HuH-7.5 (cell line): ENCODE measurements around the gene ETAA1.

ENCODE experiments used
- DNase-seq: peaks from one replicate; pipeline ENCODE4 v3.0.0; 2011; ENCODE audit warnings: low spot score

ETAA1 gene

GRCh38 chr2:67397143-67397986 is at the start of gene ETAA1:
ETAA1 (plus strand) TSS chr2:67397333; CDS start chr2:67397449, 116 bp downstream.
- peak; percentile 82 for DNase-seq

- DNase-seq = no peak
These were observed 30.2 kb upstream of the ETAA1 start for GRCh38 chr2:67366832-67367412.

- DNase-seq = no peak
These were observed 22.7 kb upstream of the ETAA1 start for GRCh38 chr2:67374481-67374880.

GRCh38 chr2:67374949-67375348 is 22.2 kb upstream of the ETAA1 start:
- DNase-seq = no peak

GRCh38 chr2:67378555-67378954 is 18.6 kb upstream of the ETAA1 start:
- DNase-seq = no peak

- no peak for DNase-seq
These were observed 18.1 kb upstream of the ETAA1 start for GRCh38 chr2:67379048-67379447.

GRCh38 chr2:67384123-67384822 is 12.9 kb upstream of the ETAA1 start:
- DNase-seq = no peak

GRCh38 chr2:67388680-67389079 is 8.5 kb upstream of the ETAA1 start:
- DNase-seq = no peak

GRCh38 chr2:67389286-67389685 is 7.8 kb upstream of the ETAA1 start:
- no peak for DNase-seq

- no peak for DNase-seq
These were observed 7.3 kb upstream of the ETAA1 start for GRCh38 chr2:67389788-67390187.

- no peak for DNase-seq
These were observed 3.9 kb upstream of the ETAA1 start for GRCh38 chr2:67393237-67393636.

- no peak for DNase-seq
These were observed 2.4 kb upstream of the ETAA1 start for GRCh38 chr2:67394734-67395133.

- no peak for DNase-seq
These were observed 2.0 kb downstream of the ETAA1 start for GRCh38 chr2:67399144-67399543.

- no peak for DNase-seq
These were observed 2.8 kb downstream of the ETAA1 start for GRCh38 chr2:67399831-67400489.

- no peak for DNase-seq
These were observed 3.7 kb downstream of the ETAA1 start for GRCh38 chr2:67400560-67401485.

- DNase-seq = no peak
These were observed 11.2 kb downstream of the ETAA1 start for GRCh38 chr2:67408346-67408745.

GRCh38 chr2:67412424-67412823 is 15.3 kb downstream of the ETAA1 start:
- no peak for DNase-seq

GRCh38 chr2:67414867-67415266 is 17.7 kb downstream of the ETAA1 start:
- no peak for DNase-seq

- no peak for DNase-seq
These were observed 19.0 kb downstream of the ETAA1 start for GRCh38 chr2:67416136-67416535.

GRCh38 chr2:67423489-67423888 is 26.4 kb downstream of the ETAA1 start:
- DNase-seq = no peak

GRCh38 chr2:67436221-67436620 is 39.1 kb downstream of the ETAA1 start:
- DNase-seq = no peak
